ENCODE data around the gene CCDC43.
"Not testable (repeated sequence)": the region's sequence is repeated elsewhere in the genome, so short reads cannot be mapped to it uniquely, and the experiment has no call there.

The CCDC43 gene

GRCh38 chr17:44672479-44673093 lies 17.0 kb downstream of the CCDC43 start:
- DNase-seq (ENCODE audit: low read depth) = no peak

- DNase-seq (ENCODE audit: low read depth) = no peak
Observed at GRCh38 chr17:44666006-44666405, 23.6 kb downstream of the CCDC43 start.

GRCh38 chr17:44664867-44665266 lies 24.7 kb downstream of the CCDC43 start:
- DNase-seq (ENCODE audit: low read depth) = no peak

GRCh38 chr17:44663095-44663494 lies 26.5 kb downstream of the CCDC43 start:
- DNase-seq (ENCODE audit: low read depth) = no peak

- DNase-seq (ENCODE audit: low read depth) = no peak
Observed at GRCh38 chr17:44661835-44662234, 27.7 kb downstream of the CCDC43 start.

GRCh38 chr17:44655983-44656710 lies 33.4 kb downstream of the CCDC43 start, which contains the start of gene MEIOC:
Gene MEIOC, plus strand, starts transcription at chr17:44656468. Its CDS starts 146 bp downstream, at chr17:44656614.
- DNase-seq (ENCODE audit: low read depth) = no peak

- no peak for DNase-seq (ENCODE audit: low read depth)
Observed at GRCh38 chr17:44653954-44654353, 35.6 kb downstream of the CCDC43 start.

- DNase-seq (ENCODE audit: low read depth) = no peak
Observed at GRCh38 chr17:44653384-44653783, 36.2 kb downstream of the CCDC43 start.

GRCh38 chr17:44652727-44653126 lies 36.8 kb downstream of the CCDC43 start:
- no peak for DNase-seq (ENCODE audit: low read depth)

GRCh38 chr17:44651228-44651627 lies 38.3 kb downstream of the CCDC43 start:
- DNase-seq (ENCODE audit: low read depth) = no peak

GRCh38 chr17:44648963-44649362 lies 40.6 kb downstream of the CCDC43 start:
- no peak for DNase-seq (ENCODE audit: low read depth)

- no peak for DNase-seq (ENCODE audit: low read depth)
Observed at GRCh38 chr17:44647736-44648135, 41.8 kb downstream of the CCDC43 start.

- no peak for DNase-seq (ENCODE audit: low read depth)
Observed at GRCh38 chr17:44646280-44646679, 43.3 kb downstream of the CCDC43 start.

GRCh38 chr17:44645341-44645740 lies 44.2 kb downstream of the CCDC43 start:
- DNase-seq (ENCODE audit: low read depth) = no peak

GRCh38 chr17:44642834-44643233 lies 46.7 kb downstream of the CCDC43 start:
- no peak for DNase-seq (ENCODE audit: low read depth)

- DNase-seq (ENCODE audit: low read depth) = no peak
Observed at GRCh38 chr17:44637066-44637465, 52.5 kb downstream of the CCDC43 start.

GRCh38 chr17:44636562-44636961 lies 53.0 kb downstream of the CCDC43 start:
- DNase-seq (ENCODE audit: low read depth) = no peak

GRCh38 chr17:44634401-44634800 lies 55.2 kb downstream of the CCDC43 start:
- DNase-seq (ENCODE audit: low read depth) = not testable (repeated sequence)

- DNase-seq (ENCODE audit: low read depth) = no peak
Observed at GRCh38 chr17:44633998-44634397, 55.6 kb downstream of the CCDC43 start.

GRCh38 chr17:44630703-44631102 lies 58.9 kb downstream of the CCDC43 start:
- no peak for DNase-seq (ENCODE audit: low read depth)

- DNase-seq (ENCODE audit: low read depth) = no peak
Observed at GRCh38 chr17:44629314-44629713, 60.3 kb downstream of the CCDC43 start.

- no peak for DNase-seq (ENCODE audit: low read depth)
Observed at GRCh38 chr17:44628243-44629188, 61.1 kb downstream of the CCDC43 start.
